Tibial nerve (tissue), 3 donors: Measurements from ENCODE around the gene TMED7.

Source experiments
- CTCF ChIP-seq, 5 experiments: fragments of 200-600 bp in 3 of 5; fragments of 450-650 bp in 2 of 5; sonication (generic) in 3 of 5; IDR thresholded peaks; one replicate each; pipeline ENCODE4 v1.5.1; 2016 to 2019; ENCODE audit warnings: antibody characterized with exemption in 5 of 5, mild to moderate bottlenecking in 3 of 5, moderate library complexity in 2 of 5
- POLR2A ChIP-seq, 2 donors: fragments of 450-650 bp; IDR thresholded peaks; one replicate each; pipeline ENCODE4 v1.6.1; 2017; ENCODE audit warnings: antibody characterized with exemption in 2 of 2, mild to moderate bottlenecking in 2 of 2, moderate library complexity in 2 of 2

- no peak for TF ChIP-seq POLR2A (IDR thresholded peaks at IDR 0.05)
- no peak for TF ChIP-seq CTCF (IDR thresholded peaks at IDR 0.05)
These were observed 35.7 kb upstream of the TMED7 start for GRCh38 chr5:115661563-115661962.
